Retinal pigment epithelial cell (primary cell): ENCODE results near the gene FMOD.

Experiments
- DNase-seq: peaks from one replicate; pipeline ENCODE4 v3.0.0-alpha.2; 2010; ENCODE audit warnings: low read depth
- H3K4me3 ChIP-seq: 2 replicates; pipeline ENCODE4 v1.5.1; 2011; ENCODE audit warnings: mild to moderate bottlenecking, low read length, control low read depth, moderate library complexity
- TF ChIP-seq, protein P1 (sequence below): conservative IDR thresholded peaks from 2 replicates; pipeline ENCODE4 v1.5.1; 2011; ENCODE audit warnings: low read depth, low read length, control low read depth, inconsistent platforms

FMOD gene

DNA sequence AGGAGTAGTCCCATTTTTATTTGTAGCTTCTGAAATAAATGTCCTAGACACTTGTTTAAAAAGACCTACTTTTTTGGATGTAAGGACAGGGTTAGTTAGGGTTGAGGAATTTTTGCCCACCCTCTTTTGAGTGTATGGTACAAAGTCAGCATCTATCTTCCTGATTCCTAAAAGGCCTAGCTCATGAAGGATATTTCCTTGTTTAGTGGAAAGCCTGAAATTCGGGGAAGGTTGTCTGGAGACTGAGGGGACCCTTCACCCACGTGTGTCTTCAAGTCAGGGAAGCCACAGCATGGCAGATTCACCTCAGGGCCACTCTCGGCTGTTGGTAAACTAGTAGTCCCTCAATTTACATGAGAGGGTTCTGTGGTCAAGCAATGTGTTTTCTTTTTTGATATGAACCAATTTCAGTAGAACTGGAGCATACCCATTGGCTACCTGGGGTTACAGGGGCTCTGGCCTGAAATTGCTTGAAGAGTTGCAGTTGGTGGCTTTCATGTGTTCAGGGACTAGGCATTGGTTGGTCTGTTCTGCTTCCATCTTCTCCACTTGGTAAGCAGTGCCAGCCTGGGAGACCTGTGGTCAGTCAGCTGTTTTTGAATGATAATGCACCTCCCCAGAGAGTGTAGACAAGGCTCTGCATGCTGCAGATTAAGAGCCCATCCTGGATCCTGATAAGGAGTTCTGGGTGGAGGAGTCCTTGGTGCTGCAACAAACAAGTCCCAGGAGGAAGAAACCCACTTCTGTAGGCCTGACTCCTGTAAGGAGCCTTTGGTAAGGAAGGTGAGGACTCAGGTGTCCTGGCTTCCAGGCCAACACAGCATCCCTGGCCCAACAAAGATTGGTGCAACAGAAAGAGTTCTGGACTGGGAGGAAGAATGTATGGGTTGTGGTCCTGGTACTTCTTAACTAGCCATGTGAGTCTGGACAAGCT is 39.3 kb downstream of the FMOD start:
- DNase-seq, result no peak
- TF ChIP-seq, protein P1, sequence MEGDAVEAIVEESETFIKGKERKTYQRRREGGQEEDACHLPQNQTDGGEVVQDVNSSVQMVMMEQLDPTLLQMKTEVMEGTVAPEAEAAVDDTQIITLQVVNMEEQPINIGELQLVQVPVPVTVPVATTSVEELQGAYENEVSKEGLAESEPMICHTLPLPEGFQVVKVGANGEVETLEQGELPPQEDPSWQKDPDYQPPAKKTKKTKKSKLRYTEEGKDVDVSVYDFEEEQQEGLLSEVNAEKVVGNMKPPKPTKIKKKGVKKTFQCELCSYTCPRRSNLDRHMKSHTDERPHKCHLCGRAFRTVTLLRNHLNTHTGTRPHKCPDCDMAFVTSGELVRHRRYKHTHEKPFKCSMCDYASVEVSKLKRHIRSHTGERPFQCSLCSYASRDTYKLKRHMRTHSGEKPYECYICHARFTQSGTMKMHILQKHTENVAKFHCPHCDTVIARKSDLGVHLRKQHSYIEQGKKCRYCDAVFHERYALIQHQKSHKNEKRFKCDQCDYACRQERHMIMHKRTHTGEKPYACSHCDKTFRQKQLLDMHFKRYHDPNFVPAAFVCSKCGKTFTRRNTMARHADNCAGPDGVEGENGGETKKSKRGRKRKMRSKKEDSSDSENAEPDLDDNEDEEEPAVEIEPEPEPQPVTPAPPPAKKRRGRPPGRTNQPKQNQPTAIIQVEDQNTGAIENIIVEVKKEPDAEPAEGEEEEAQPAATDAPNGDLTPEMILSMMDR, result no peak
- no peak overlapping the region for H3K4me3 ChIP-seq

GRCh38 chr1:203308923-203309331 is 42.0 kb downstream of the FMOD start:
- no peak for DNase-seq
- TF ChIP-seq, protein P1, result no peak
- no peak overlapping the region for H3K4me3 ChIP-seq

GRCh38 chr1:203308328-203308922 is 42.5 kb downstream of the FMOD start:
- peak overlapping the region; percentile 89 for H3K4me3 ChIP-seq
- DNase-seq, result no peak
- TF ChIP-seq, protein P1, result no peak

DNA sequence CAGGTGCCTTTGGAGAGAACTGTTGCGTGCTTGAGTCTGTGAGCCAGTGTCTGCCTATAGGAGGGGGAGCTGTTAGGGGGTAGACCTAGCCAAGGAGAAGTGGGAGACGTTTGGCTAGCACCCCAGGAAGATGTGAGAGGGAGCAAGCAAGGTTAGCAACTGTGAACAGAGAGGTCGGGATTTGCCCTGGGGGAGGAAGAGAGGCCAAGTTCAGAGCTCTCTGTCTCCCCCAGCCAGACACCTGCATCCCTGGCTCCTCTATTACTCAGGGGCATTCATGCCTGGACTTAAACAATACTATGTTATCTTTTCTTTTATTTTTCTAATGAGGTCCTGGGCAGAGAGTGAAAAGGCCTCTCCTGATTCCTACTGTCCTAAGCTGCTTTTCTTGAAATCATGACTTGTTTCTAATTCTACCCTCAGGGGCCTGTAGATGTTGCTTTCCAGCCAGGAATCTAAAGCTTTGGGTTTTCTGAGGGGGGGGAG is 43.2 kb downstream of the FMOD start:
- TF ChIP-seq, protein P1, result no peak
- peak overlapping the region; percentile 89 for H3K4me3 ChIP-seq
- no peak for DNase-seq

- TF ChIP-seq, protein P1, result no peak
- DNase-seq, result no peak
- H3K4me3 ChIP-seq, result peak overlapping the region; percentile 89
These were observed 43.9 kb downstream of the FMOD start for GRCh38 chr1:203306965-203307541.

- peak overlapping the region; percentile 89 for H3K4me3 ChIP-seq
- TF ChIP-seq, protein P1, result peak; percentile 38
- DNase-seq, result peak; percentile 83
These were observed 44.6 kb downstream of the FMOD start for GRCh38 chr1:203306089-203306964.
